ENCODE data around the gene RBM42. TPM values are rescaled to one million over a fixed set of nuclear protein-coding genes. Genes with fewer than 3 reads are reported as not detected.

RBM42 gene
- total and polyA plus RNA-seq, 9 of the 15 experiments (the other 6 are each of a cell fraction or from before 2014, with no cell fraction given) = 5.7 to 149 (median 32.4) TPM

DNA sequence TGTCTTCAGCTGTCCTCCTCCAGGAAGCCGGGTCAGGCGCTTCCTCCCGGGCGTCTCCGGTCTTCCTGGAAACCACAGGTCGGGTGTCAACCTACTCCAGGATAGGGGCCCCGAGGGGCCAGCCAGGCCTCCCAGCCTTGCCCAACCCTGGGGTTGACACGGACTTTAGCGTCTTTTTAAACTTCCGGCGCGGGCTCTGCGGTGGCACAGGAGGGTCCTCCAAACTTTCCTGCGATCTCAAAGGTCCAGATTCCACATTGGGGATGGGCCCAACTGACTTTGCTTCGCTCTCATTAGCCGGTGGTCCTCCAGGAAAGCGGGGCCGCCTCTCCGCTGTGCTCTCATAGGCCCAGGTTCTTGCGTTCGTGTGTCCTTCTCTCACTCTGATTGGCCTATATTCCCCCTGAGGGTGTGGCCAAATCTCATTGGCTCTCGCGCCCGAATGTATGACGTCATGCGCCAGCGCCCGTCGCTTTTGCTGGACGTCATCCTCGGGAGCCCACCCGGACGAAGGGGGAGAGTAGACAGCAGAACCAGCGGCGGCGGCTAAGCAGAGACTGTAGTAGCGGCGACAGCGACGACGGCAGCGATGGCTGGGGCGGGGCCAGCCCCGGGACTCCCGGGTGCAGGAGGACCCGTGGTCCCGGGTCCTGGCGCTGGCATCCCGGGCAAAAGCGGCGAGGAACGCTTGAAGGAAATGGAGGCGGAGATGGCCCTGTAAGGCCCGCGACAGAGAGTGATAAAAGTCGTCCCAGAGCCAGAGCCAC is at the start of gene RBM42 (continued):
- TF ChIP-seq, protein P1, sequence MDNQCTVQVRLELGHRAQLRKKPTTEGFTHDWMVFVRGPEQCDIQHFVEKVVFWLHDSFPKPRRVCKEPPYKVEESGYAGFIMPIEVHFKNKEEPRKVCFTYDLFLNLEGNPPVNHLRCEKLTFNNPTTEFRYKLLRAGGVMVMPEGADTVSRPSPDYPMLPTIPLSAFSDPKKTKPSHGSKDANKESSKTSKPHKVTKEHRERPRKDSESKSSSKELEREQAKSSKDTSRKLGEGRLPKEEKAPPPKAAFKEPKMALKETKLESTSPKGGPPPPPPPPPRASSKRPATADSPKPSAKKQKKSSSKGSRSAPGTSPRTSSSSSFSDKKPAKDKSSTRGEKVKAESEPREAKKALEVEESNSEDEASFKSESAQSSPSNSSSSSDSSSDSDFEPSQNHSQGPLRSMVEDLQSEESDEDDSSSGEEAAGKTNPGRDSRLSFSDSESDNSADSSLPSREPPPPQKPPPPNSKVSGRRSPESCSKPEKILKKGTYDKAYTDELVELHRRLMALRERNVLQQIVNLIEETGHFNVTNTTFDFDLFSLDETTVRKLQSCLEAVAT (IDR thresholded peaks at IDR 0.05) = peak in 1 of 2 experiments; percentile 100; a peak in 2 of 4 replicates
- TF ChIP-seq SP2 (IDR thresholded peaks at IDR 0.05; ENCODE audit: extremely low read depth, low read depth, low read length, poor library complexity, severe bottlenecking) = peak; percentile 73
- TF ChIP-seq, protein P2, sequence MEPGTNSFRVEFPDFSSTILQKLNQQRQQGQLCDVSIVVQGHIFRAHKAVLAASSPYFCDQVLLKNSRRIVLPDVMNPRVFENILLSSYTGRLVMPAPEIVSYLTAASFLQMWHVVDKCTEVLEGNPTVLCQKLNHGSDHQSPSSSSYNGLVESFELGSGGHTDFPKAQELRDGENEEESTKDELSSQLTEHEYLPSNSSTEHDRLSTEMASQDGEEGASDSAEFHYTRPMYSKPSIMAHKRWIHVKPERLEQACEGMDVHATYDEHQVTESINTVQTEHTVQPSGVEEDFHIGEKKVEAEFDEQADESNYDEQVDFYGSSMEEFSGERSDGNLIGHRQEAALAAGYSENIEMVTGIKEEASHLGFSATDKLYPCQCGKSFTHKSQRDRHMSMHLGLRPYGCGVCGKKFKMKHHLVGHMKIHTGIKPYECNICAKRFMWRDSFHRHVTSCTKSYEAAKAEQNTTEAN (CRISPR knock-in tag; IDR thresholded peaks at IDR 0.05) = 0 out of 2 replicates have a peak, but pooled peaks have one; percentile 48
- TF ChIP-seq SREBF2 (CRISPR knock-in tag; IDR thresholded peaks at IDR 0.05) = no peak
- TF ChIP-seq, protein P3, sequence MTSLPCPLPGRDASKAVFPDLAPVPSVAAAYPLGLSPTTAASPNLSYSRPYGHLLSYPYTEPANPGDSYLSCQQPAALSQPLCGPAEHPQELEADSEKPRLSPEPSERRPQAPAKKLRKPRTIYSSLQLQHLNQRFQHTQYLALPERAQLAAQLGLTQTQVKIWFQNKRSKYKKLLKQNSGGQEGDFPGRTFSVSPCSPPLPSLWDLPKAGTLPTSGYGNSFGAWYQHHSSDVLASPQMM (CRISPR knock-in tag; IDR thresholded peaks at IDR 0.05) = no peak
- TF ChIP-seq MYBL2 (IDR thresholded peaks at IDR 0.05; ENCODE audit: low read depth) = peak; percentile 77
- no peak for TF ChIP-seq MYBL2 (CRISPR knock-in tag; IDR thresholded peaks at IDR 0.05; ENCODE audit: borderline replicate concordance)
- TF ChIP-seq, protein P4, sequence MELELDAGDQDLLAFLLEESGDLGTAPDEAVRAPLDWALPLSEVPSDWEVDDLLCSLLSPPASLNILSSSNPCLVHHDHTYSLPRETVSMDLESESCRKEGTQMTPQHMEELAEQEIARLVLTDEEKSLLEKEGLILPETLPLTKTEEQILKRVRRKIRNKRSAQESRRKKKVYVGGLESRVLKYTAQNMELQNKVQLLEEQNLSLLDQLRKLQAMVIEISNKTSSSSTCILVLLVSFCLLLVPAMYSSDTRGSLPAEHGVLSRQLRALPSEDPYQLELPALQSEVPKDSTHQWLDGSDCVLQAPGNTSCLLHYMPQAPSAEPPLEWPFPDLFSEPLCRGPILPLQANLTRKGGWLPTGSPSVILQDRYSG (tag; conservative IDR thresholded peaks at IDR 0.05; ENCODE audit: low read depth) = no peak; the same call in 1 of the 2 replicates
- peak; percentile 94 for TF ChIP-seq CC2D1A (IDR thresholded peaks at IDR 0.05)
- TF ChIP-seq, protein P5, sequence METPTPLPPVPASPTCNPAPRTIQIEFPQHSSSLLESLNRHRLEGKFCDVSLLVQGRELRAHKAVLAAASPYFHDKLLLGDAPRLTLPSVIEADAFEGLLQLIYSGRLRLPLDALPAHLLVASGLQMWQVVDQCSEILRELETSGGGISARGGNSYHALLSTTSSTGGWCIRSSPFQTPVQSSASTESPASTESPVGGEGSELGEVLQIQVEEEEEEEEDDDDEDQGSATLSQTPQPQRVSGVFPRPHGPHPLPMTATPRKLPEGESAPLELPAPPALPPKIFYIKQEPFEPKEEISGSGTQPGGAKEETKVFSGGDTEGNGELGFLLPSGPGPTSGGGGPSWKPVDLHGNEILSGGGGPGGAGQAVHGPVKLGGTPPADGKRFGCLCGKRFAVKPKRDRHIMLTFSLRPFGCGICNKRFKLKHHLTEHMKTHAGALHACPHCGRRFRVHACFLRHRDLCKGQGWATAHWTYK (CRISPR knock-in tag; IDR thresholded peaks at IDR 0.05) = no peak
- TF ChIP-seq, protein P6, sequence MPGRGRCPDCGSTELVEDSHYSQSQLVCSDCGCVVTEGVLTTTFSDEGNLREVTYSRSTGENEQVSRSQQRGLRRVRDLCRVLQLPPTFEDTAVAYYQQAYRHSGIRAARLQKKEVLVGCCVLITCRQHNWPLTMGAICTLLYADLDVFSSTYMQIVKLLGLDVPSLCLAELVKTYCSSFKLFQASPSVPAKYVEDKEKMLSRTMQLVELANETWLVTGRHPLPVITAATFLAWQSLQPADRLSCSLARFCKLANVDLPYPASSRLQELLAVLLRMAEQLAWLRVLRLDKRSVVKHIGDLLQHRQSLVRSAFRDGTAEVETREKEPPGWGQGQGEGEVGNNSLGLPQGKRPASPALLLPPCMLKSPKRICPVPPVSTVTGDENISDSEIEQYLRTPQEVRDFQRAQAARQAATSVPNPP (IDR thresholded peaks at IDR 0.05; ENCODE audit: borderline replicate concordance, insufficient read depth, insufficient read length) = no peak
- no peak for TF ChIP-seq ZNF696 (CRISPR knock-in tag; conservative IDR thresholded peaks at IDR 0.05)
- no peak for TF ChIP-seq GATAD2B (IDR thresholded peaks at IDR 0.05; ENCODE audit: borderline replicate concordance)
- no peak for TF ChIP-seq POLR3A (IDR thresholded peaks at IDR 0.05; ENCODE audit: borderline replicate concordance, extremely low read depth, insufficient read depth, insufficient read length)
- TF ChIP-seq WHSC1 (IDR thresholded peaks at IDR 0.05; ENCODE audit: low read length) = no peak
- TF ChIP-seq KHSRP (IDR thresholded peaks at IDR 0.05) = peak; percentile 100

Measured in K562 (cell line).